RWPE2 (cell line): ENCODE results near the gene HOXA10.

Source experiments
- ATAC-seq: fragments of 200-7000 bp; cut with Tn5 transposase; 3 replicates; pipeline ENCODE4 v1.9.1; 2021; ENCODE audit warnings: low read depth
- DNase-seq: peaks from one replicate; pipeline ENCODE4 v3.0.0-alpha.2; 2020; ENCODE audit warnings: low spot score
- H3K27ac ChIP-seq: fragments of 450-650 bp; 2 replicates; pipeline ENCODE4 v1.5.1; 2017; ENCODE audit warnings: mild to moderate bottlenecking; ENCODE audit not compliant: poor library complexity, severe bottlenecking
- H3K27me3 ChIP-seq: fragments of 250-450 bp; sonication (Bioruptor Pico); 2 replicates; pipeline ENCODE4 v1.5.1; 2021; ENCODE audit warnings: mild to moderate bottlenecking, moderate library complexity; ENCODE audit not compliant: insufficient read depth, poor library complexity, severe bottlenecking
- H3K36me3 ChIP-seq: fragments of 250-450 bp; sonication (Bioruptor Pico); 2 replicates; pipeline ENCODE4 v1.5.1; 2020; ENCODE audit warnings: low read depth, mild to moderate bottlenecking, moderate library complexity
- H3K4me1 ChIP-seq: fragments of 250-450 bp; sonication (Bioruptor Pico); 2 replicates; pipeline ENCODE4 v1.5.1; 2021; ENCODE audit warnings: mild to moderate bottlenecking, moderate library complexity; ENCODE audit not compliant: insufficient read depth, poor library complexity, severe bottlenecking
- H3K4me3 ChIP-seq: fragments of 250-450 bp; sonication (Bioruptor Pico); 2 replicates; pipeline ENCODE4 v1.5.1; 2021; ENCODE audit warnings: mild to moderate bottlenecking, moderate library complexity; ENCODE audit not compliant: severe bottlenecking
- H3K9me3 ChIP-seq: fragments of 250-450 bp; sonication (Bioruptor Pico); 2 replicates; pipeline ENCODE4 v1.5.1; 2021; ENCODE audit warnings: mild to moderate bottlenecking, moderate library complexity; ENCODE audit not compliant: severe bottlenecking
- TF ChIP-seq, protein P1 (sequence below): fragments of 450-650 bp; IDR thresholded peaks from one replicate; pipeline ENCODE4 v1.5.1; 2017; ENCODE audit warnings: mild to moderate bottlenecking, moderate library complexity; ENCODE audit not compliant: poor library complexity, severe bottlenecking

HOXA10 gene

DNA sequence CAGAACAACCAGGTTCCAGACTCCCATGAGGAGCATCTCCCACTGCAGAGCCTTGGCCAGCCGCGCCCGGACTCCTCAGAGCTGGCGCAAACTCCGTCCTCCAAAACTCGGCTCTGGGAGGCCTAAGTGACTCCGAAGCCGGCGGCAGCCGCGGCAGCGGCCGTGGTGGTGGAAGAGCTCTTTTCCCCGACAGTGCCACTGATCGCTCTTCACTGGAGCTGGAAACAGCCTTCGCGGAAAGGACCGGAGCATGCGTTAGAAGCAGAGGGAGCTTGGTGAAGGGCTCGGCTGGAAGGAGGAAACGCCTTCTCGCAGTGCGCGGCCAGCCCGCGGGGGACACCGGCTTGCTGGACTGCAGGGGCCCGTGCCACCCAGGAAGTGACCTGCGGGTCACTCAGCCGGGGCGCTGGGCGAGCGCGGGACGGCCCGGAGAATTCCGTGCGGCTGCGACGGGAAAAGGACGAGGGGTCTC lies 30.8 kb upstream of the HOXA10 start:
- ATAC-seq: peak; percentile 2; the same call in 1 of the 3 replicates
- H3K4me1 ChIP-seq: peaks cover 6% of the 10 kb centered on the region
- H3K9me3 ChIP-seq: no peaks in the 10 kb centered on the region
- H3K36me3 ChIP-seq: no peaks in the 10 kb centered on the region
- H3K27me3 ChIP-seq: no peaks in the 10 kb centered on the region
- peak overlapping the region; percentile 89 for H3K4me3 ChIP-seq
- H3K27ac ChIP-seq: peak overlapping the region; percentile 92
- TF ChIP-seq, protein P1, sequence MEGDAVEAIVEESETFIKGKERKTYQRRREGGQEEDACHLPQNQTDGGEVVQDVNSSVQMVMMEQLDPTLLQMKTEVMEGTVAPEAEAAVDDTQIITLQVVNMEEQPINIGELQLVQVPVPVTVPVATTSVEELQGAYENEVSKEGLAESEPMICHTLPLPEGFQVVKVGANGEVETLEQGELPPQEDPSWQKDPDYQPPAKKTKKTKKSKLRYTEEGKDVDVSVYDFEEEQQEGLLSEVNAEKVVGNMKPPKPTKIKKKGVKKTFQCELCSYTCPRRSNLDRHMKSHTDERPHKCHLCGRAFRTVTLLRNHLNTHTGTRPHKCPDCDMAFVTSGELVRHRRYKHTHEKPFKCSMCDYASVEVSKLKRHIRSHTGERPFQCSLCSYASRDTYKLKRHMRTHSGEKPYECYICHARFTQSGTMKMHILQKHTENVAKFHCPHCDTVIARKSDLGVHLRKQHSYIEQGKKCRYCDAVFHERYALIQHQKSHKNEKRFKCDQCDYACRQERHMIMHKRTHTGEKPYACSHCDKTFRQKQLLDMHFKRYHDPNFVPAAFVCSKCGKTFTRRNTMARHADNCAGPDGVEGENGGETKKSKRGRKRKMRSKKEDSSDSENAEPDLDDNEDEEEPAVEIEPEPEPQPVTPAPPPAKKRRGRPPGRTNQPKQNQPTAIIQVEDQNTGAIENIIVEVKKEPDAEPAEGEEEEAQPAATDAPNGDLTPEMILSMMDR: no peak
- no peak for DNase-seq

DNA sequence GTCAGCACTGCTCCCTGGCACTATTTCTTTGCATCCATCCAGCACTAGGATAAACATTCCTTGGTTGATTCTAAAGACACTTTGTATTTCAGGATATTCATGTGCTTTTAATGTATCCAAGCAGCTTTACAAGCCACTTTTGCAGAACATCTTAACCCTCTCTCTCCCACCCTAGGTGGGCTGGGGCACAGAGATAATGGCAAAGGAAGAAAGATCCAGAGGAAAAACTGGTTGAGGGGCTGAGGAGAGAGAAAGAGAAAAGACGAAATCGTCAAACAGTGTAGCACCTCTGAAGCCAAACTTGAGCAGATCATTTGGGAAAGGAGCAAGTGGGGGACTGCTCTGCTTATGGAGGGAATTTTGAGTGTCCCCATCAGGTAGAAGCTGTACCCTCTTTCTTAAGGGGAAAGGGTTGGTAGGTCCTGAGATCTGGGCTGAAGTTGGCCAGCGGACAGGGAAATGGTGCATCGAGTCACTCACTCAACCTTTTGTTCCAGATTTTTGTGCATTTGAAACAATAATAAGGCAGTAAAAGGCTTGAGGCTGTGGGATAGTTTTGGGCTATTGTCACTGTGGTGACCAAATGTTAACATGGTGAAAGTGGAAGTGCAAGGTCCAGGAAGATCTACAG lies 30.0 kb upstream of the HOXA10 start:
- Histone ChIP-seq H3K4me1 (peaks cover 6% of the 10 kb centered on the region), H3K9me3 (no peaks in the 10 kb centered on the region), H3K4me3 (peak overlapping the region; percentile 89), H3K27ac (peak overlapping the region; percentile 92), H3K36me3 (no peaks in the 10 kb centered on the region), H3K27me3 (no peaks in the 10 kb centered on the region)
- DNase-seq (no peak), ATAC-seq (no peak)
- TF ChIP-seq, protein P1: no peak

DNA sequence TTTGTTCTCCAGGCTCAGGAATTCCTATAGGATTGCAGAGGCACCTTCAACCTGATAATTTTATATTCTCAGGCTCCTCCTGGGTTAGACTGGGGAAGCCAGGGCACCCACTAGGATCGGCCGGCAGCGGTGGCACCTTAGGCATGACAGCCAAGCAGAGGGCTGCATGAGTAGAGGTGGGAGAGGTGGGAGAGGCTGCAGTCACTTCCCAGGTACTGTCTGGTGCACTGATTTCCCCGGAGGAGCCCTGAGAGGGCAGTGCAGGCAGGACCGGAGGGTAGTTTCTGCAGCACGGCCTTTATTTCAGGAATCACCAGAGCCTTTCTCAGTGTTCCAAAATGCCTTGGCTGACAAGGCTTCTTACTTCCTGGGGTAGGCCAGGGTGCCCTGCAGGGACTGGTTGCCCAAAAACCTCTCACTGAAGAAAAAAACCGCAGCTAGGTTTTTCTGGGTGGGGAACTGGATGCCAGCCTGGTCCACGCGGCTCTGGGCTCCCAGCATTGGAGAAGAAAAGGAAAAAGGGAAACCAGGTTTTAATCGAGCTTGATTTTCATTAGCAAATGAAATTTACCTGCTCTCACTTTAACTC lies 29.3 kb upstream of the HOXA10 start:
- H3K4me3 ChIP-seq: peak overlapping the region; percentile 89
- 0 out of 3 replicates have a peak, but pooled peaks have one; percentile 1 for ATAC-seq
- H3K4me1 ChIP-seq: peaks cover 6% of the 10 kb centered on the region
- no peak for DNase-seq
- H3K9me3 ChIP-seq: no peaks in the 10 kb centered on the region
- H3K27me3 ChIP-seq: no peaks in the 10 kb centered on the region
- H3K27ac ChIP-seq: peak overlapping the region; percentile 92
- no peaks in the 10 kb centered on the region for H3K36me3 ChIP-seq
- TF ChIP-seq, protein P1: no peak

DNA sequence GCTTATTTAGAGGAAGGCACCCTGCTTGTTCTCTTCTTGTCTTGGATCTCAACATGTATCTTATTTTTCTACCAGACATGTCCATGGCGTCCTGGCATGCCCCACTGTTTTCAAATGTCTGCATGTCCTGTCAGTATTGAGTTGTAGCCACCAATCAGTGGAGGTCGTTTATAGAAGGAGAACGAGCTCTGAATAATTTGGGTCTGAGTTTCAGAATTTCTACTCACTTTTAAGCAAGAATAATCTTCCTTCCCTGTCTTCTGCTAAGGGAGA lies 28.7 kb upstream of the HOXA10 start:
- DNase-seq (no peak), ATAC-seq (no peak)
- Histone ChIP-seq H3K4me1 (peaks cover 6% of the 10 kb centered on the region), H3K27ac (peak overlapping the region; percentile 92), H3K27me3 (no peaks in the 10 kb centered on the region), H3K4me3 (peak overlapping the region; percentile 89), H3K9me3 (no peaks in the 10 kb centered on the region), H3K36me3 (peaks cover under 1% of the 10 kb centered on the region)
- TF ChIP-seq, protein P1: no peak
